Hindlimb muscle (tissue), 1 donor: ENCODE measurements around the gene DNM1. TPM values are rescaled to one million over a fixed set of nuclear protein-coding genes. Genes with fewer than 3 reads are reported as not detected.
"Not testable (repeated sequence)": the region's sequence is repeated elsewhere in the genome, so short reads cannot be mapped to it uniquely, and the experiment has no call there.

ENCODE experiments used
- DNase-seq: peaks from one replicate; pipeline ENCODE4 v3.0.0-alpha.2; 2013
- polyA plus RNA-seq: library from polyadenylated mRNA; unstranded; fragments of 120-200 nt; gene quantifications from one replicate; pipeline ENCODE4 v1.2.1, GENCODE V29; 2013; ENCODE audit not compliant: insufficient read length

The DNM1 gene
- polyA plus RNA-seq, 1 donor: 51.3 TPM

GRCh38 chr9:128279088-128280073 lies 76.2 kb downstream of the DNM1 start:
- DNase-seq: not testable (repeated sequence)

- no peak for DNase-seq
These were observed 77.0 kb downstream of the DNM1 start for GRCh38 chr9:128280084-128280622.

DNA sequence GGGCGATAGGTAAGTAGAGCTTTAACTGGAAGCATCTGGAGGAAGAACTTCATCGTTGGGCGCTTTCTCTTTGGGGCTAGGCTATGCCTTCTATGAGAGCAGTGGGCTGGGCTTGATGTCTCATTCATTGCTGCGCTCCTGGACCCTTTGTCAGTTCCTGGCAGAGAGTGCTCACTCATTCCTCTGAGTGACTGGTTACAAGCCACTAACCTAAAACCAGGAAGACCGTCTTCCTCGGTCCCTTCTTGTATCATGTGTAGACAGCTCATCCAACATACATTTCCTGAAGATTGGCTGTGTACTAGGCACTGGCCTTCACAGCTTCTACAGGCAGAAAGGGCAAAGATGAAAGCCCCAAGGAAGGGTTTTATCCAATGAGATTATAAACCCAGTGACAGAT lies 79.3 kb downstream of the DNM1 start:
- no peak for DNase-seq

GRCh38 chr9:128285033-128285784 lies 82.0 kb downstream of the DNM1 start:
- no peak for DNase-seq

- DNase-seq: peak; percentile 69
These were observed 83.3 kb downstream of the DNM1 start for GRCh38 chr9:128286440-128286839.

DNA sequence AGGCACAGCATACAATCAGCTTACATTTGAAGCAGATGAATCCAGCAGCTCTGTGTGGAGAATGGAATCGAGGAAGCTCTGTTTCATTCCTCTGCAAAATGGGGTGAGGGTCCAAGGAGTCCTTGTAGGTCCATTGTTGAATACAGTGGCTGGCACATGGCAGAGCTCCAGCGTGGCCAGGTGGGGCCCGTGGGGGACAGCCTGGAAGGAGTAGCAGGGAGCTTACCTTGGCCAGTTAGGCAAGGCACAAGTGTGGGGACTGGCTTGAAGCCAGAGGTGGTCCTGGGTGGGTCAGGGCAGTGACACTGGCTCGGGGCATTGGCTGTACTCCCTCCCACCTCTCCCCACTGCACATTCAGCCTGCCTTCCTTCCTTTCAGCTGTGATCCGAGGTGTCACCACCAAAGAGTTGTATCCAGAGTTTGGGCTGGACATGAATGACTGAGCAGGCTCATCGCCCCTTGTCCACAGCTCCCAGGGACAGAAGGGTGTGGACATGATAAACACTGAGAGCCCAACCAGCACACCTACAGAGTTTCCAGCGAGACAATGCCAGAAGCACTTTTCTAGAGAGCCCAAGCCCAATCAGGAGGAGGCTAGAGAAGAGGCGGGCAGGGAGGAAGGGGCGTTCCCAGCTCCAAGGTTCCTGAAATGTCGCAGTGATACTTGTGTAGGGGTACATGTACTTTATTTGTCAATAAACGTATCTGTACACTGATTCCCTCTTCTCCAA lies 85.3 kb downstream of the DNM1 start:
- no peak for DNase-seq

GRCh38 chr9:128292009-128292408 lies 88.8 kb downstream of the DNM1 start:
- DNase-seq: no peak

- DNase-seq: no peak
These were observed 89.9 kb downstream of the DNM1 start for GRCh38 chr9:128293091-128293490.

- DNase-seq: no peak
These were observed 91.0 kb downstream of the DNM1 start for GRCh38 chr9:128294142-128294541.

- DNase-seq: no peak
These were observed 93.4 kb downstream of the DNM1 start for GRCh38 chr9:128296340-128297220.

- DNase-seq: no peak
These were observed 94.1 kb downstream of the DNM1 start for GRCh38 chr9:128297221-128297773.

GRCh38 chr9:128298535-128299482 lies 95.6 kb downstream of the DNM1 start:
- no peak for DNase-seq

- no peak for DNase-seq
These were observed 101.2 kb downstream of the DNM1 start for GRCh38 chr9:128304136-128304970.

Other genes with a start within 250 kb of the DNM1 start
- 17.8 TPM for gene EEIG1, start 222.4 kb upstream of the DNM1 start, polyA plus RNA-seq
- 7.0 TPM for gene NAIF1, start 136.1 kb upstream of the DNM1 start, polyA plus RNA-seq
- gene SLC25A25, start 135.1 kb upstream of the DNM1 start, polyA plus RNA-seq: 14.9 TPM
- gene PTGES2, start 75.7 kb upstream of the DNM1 start, polyA plus RNA-seq: 38.8 TPM
- 1.1 TPM for gene LCN2, start 53.9 kb upstream of the DNM1 start, polyA plus RNA-seq
- 34.3 TPM for gene BBLN, start 43.1 kb upstream of the DNM1 start, polyA plus RNA-seq
- gene CIZ1, start 11.8 kb upstream of the DNM1 start, polyA plus RNA-seq: 120 TPM
- gene GOLGA2, start 72.6 kb downstream of the DNM1 start, polyA plus RNA-seq: 89.4 TPM
- 21.8 TPM for gene SWI5, start 72.9 kb downstream of the DNM1 start, polyA plus RNA-seq
- 23.5 TPM for gene TRUB2, start 119.1 kb downstream of the DNM1 start, polyA plus RNA-seq
- gene COQ4, start 119.5 kb downstream of the DNM1 start, polyA plus RNA-seq: 34.8 TPM
- 14.6 TPM for gene SLC27A4, start 137.1 kb downstream of the DNM1 start, polyA plus RNA-seq
- gene URM1, start 168.0 kb downstream of the DNM1 start, polyA plus RNA-seq: 70.0 TPM
- 114 TPM for gene CERCAM, start 217.5 kb downstream of the DNM1 start, polyA plus RNA-seq